SU-DHL-6 (cell line): Measurements from ENCODE around the gene APCDD1.

ENCODE experiments used
- CTCF ChIP-seq: fragments of 200-600 bp; sonication (generic); IDR thresholded peaks from one replicate; pipeline ENCODE4 v1.5.1; 2017; ENCODE audit warnings: antibody characterized with exemption, mild to moderate bottlenecking, low read length, moderate library complexity; ENCODE audit not compliant: insufficient read depth, poor library complexity, severe bottlenecking
- EZH2phosphoT487 ChIP-seq: fragments of 200-600 bp; sonication (generic), shearing (Covaris generic); conservative IDR thresholded peaks from 2 replicates; pipeline ENCODE4 v1.6.1; 2018; ENCODE audit warnings: mild to moderate bottlenecking, antibody characterized with exemption, low read length, moderate library complexity, mixed read lengths

DNA sequence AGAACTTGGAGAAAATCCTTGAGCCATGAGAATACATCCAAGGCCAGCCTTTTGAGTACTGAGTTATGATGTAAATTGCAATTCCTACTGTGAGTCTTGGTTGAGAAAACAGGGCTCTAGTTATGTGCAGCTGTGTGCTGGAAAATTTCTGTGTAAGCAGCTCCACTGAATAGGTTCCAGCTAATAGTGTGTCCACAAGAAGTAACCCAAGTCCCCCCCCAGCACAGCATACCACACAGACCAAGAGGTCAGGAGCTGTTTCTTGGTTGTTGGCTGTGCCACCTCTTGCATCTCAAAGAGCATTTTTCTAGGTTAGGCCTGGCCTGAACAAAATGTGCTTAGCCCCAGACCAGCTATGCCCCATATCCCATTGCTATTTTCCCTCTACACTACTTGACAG, 36.8 kb upstream of the APCDD1 start:
- TF ChIP-seq CTCF (no peak), EZH2phosphoT487 (no peak)
